Ovary (tissue), 3 donors: ENCODE measurements around the gene TBC1D8.

Source experiments
- CTCF ChIP-seq, 3 donors: fragments of 450-650 bp in 2 of 3; fragments of 200-600 bp in 1 of 3; IDR thresholded peaks; one replicate each; pipeline versions ENCODE4 v1.5.1 to v1.8.0; 2016 to 2022; ENCODE audit warnings: antibody characterized with exemption in 3 of 3, mild to moderate bottlenecking in 1 of 3
- EP300 ChIP-seq: sonication (generic); formaldehyde crosslinking; IDR thresholded peaks from one replicate; pipeline ENCODE4 v1.6.1; 2017; ENCODE audit warnings: antibody characterized with exemption
- donor health status: DM: no; HTN: no; CAD: no.

GRCh38 chr2:101040761-101041160 is 110.4 kb downstream of the TBC1D8 start:
- TF ChIP-seq CTCF (IDR thresholded peaks at IDR 0.05) (no peak), EP300 (no peak)
